Ishikawa (cell line): ENCODE measurements around the gene LINGO1.

ENCODE experiments used
- CEBPB ChIP-seq: IDR thresholded peaks from 2 replicates; pipeline ENCODE4 v1.6.1; 2012
- CREB1 ChIP-seq: IDR thresholded peaks from 2 replicates; pipeline ENCODE4 v1.6.1; 2012; ENCODE audit warnings: low read depth
- EGR1 ChIP-seq: IDR thresholded peaks from 2 replicates; pipeline ENCODE4 v1.6.1; 2012
- EP300 ChIP-seq: IDR thresholded peaks from 2 replicates; pipeline ENCODE4 v1.6.1; 2012; ENCODE audit warnings: borderline replicate concordance
- FOXM1 ChIP-seq: IDR thresholded peaks from 2 replicates; pipeline ENCODE4 v1.6.1; 2012; ENCODE audit warnings: low read depth, borderline replicate concordance
- MAX ChIP-seq: IDR thresholded peaks from 2 replicates; pipeline ENCODE4 v1.6.1; 2012
- NFIC ChIP-seq: IDR thresholded peaks from 2 replicates; pipeline ENCODE4 v1.6.1; 2012
- RAD21 ChIP-seq: IDR thresholded peaks from 2 replicates; pipeline ENCODE4 v1.6.1; 2012; ENCODE audit warnings: low read depth
- REST ChIP-seq: IDR thresholded peaks from 2 replicates; pipeline ENCODE4 v1.6.1; 2012; ENCODE audit warnings: low read depth, mild to moderate bottlenecking
- TAF1 ChIP-seq: IDR thresholded peaks from 2 replicates; pipeline ENCODE4 v1.6.1; 2012; ENCODE audit warnings: low read depth, mild to moderate bottlenecking
- TCF12 ChIP-seq: IDR thresholded peaks from 2 replicates; pipeline ENCODE4 v1.6.1; 2012; ENCODE audit warnings: low read depth
- TEAD4 ChIP-seq: IDR thresholded peaks from 2 replicates; pipeline ENCODE4 v1.6.1; 2012
- USF1 ChIP-seq: IDR thresholded peaks from 2 replicates; pipeline ENCODE4 v1.6.1; 2012
- YY1 ChIP-seq: IDR thresholded peaks from 2 replicates; pipeline ENCODE4 v1.6.1; 2012; ENCODE audit warnings: low read depth
- ZBTB7A ChIP-seq: IDR thresholded peaks from 2 replicates; pipeline ENCODE4 v1.6.1; 2012; ENCODE audit warnings: low read depth

The LINGO1 gene

GRCh38 chr15:77568014-77568972 is 64.4 kb downstream of the LINGO1 start:
- TF ChIP-seq RAD21 (no peak), EGR1 (no peak), NFIC (no peak), TAF1 (no peak), CEBPB (no peak), REST (no peak), ZBTB7A (no peak), MAX (no peak), TEAD4 (no peak), CREB1 (no peak), FOXM1 (no peak), EP300 (no peak), USF1 (no peak), TCF12 (no peak), YY1 (no peak)

GRCh38 chr15:77567202-77567601 is 65.5 kb downstream of the LINGO1 start:
- TF ChIP-seq TEAD4: no peak
- TF ChIP-seq FOXM1: no peak
- TF ChIP-seq MAX: no peak
- no peak for TF ChIP-seq USF1
- TF ChIP-seq TCF12: no peak

- no peak for TF ChIP-seq MAX
- TF ChIP-seq EGR1: no peak
- no peak for TF ChIP-seq RAD21
- no peak for TF ChIP-seq REST
- no peak for TF ChIP-seq TCF12
- no peak for TF ChIP-seq YY1
- TF ChIP-seq ZBTB7A: no peak
- TF ChIP-seq CEBPB: no peak
- TF ChIP-seq FOXM1: no peak
- TF ChIP-seq TAF1: no peak
- no peak for TF ChIP-seq TEAD4
- TF ChIP-seq NFIC: no peak
Observed at GRCh38 chr15:77566092-77566491, 66.6 kb downstream of the LINGO1 start.

GRCh38 chr15:77565378-77565915 is 67.3 kb downstream of the LINGO1 start:
- no peak for TF ChIP-seq MAX

GRCh38 chr15:77564938-77565337 is 67.8 kb downstream of the LINGO1 start:
- TF ChIP-seq REST: no peak
- TF ChIP-seq YY1: no peak
- no peak for TF ChIP-seq ZBTB7A
- no peak for TF ChIP-seq EP300
- no peak for TF ChIP-seq EGR1
- TF ChIP-seq MAX: no peak
- TF ChIP-seq RAD21: no peak
- TF ChIP-seq NFIC: no peak
- TF ChIP-seq CEBPB: no peak
- TF ChIP-seq TEAD4: no peak
